Muscle layer of colon (tissue), 2 donors: ENCODE data around the gene TRPM3.

ENCODE experiments used
- H3K27ac ChIP-seq: one replicate; pipeline ENCODE4 v1.7.0; 2013; ENCODE audit warnings: low read depth, mild to moderate bottlenecking, low read length, moderate library complexity
- H3K27me3 ChIP-seq, 2 donors: one replicate each; pipeline ENCODE4 v1.7.0; 2013; ENCODE audit warnings: low read length in 2 of 2, mild to moderate bottlenecking in 2 of 2; ENCODE audit not compliant: insufficient read depth in 2 of 2, control insufficient read depth in 1 of 2
- H3K36me3 ChIP-seq: one replicate; pipeline ENCODE4 v1.7.0; 2013; ENCODE audit warnings: mild to moderate bottlenecking, low read length; ENCODE audit not compliant: insufficient read depth
- H3K4me1 ChIP-seq: one replicate; pipeline ENCODE4 v1.7.0; 2013; ENCODE audit warnings: mild to moderate bottlenecking, low read length; ENCODE audit not compliant: insufficient read depth
- H3K4me3 ChIP-seq, 2 donors: one replicate each; pipeline ENCODE4 v1.7.0; 2013; ENCODE audit warnings: low read length in 2 of 2, low read depth in 1 of 2, mild to moderate bottlenecking in 1 of 2, moderate library complexity in 1 of 2
- H3K9ac ChIP-seq: one replicate; pipeline ENCODE4 v1.7.0; 2013; ENCODE audit warnings: low read length
- H3K9me3 ChIP-seq: one replicate; pipeline ENCODE4 v1.7.0; 2013; ENCODE audit warnings: mild to moderate bottlenecking, low read length
- donor health status: abdominal sarcoma.
- donor health status: Adenocarcinoma of cecum.

The TRPM3 gene

GRCh38 chr9:70529377-70529776 lies 592.0 kb downstream of the TRPM3 start:
- no peak overlapping the region for H3K27ac ChIP-seq
- H3K4me1 ChIP-seq, result no peaks in the 10 kb centered on the region
- no peaks in the 10 kb centered on the region for H3K36me3 ChIP-seq
- H3K4me3 ChIP-seq, result no peak overlapping the region
- H3K27me3 ChIP-seq, result no peaks in the 10 kb centered on the region
- H3K9me3 ChIP-seq, result no peaks in the 10 kb centered on the region
- no peak overlapping the region for H3K9ac ChIP-seq

GRCh38 chr9:70526902-70527301 lies 594.5 kb downstream of the TRPM3 start:
- no peaks in the 10 kb centered on the region for H3K36me3 ChIP-seq
- H3K9ac ChIP-seq, result no peak overlapping the region
- no peaks in the 10 kb centered on the region for H3K4me1 ChIP-seq
- no peak overlapping the region for H3K4me3 ChIP-seq
- no peak overlapping the region for H3K27ac ChIP-seq
- H3K27me3 ChIP-seq, result no peaks in the 10 kb centered on the region
- no peaks in the 10 kb centered on the region for H3K9me3 ChIP-seq

DNA sequence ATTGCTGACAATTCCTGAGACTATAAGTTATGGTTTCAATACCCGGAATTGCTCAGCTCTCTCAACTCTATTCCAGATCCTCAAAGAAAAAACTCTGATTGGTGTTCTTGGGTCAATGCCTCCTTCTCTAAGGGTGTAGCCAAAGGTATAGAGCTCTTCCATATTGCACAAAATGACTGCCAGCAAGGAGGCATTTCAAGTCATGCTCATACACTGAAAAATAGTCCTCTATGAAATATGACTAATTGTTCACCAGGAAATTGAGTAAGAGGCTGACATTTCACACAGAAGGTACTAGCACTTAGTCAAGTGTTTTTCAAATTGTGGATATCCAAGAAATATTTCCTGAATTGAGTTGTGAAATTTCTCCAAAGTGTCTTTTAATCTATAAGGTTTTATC lies 595.9 kb downstream of the TRPM3 start:
- Histone ChIP-seq H3K36me3 (no peaks in the 10 kb centered on the region), H3K9ac (no peak overlapping the region), H3K9me3 (no peaks in the 10 kb centered on the region), H3K4me1 (no peaks in the 10 kb centered on the region), H3K27me3 (no peaks in the 10 kb centered on the region), H3K4me3 (no peak overlapping the region), H3K27ac (no peak overlapping the region)

- Histone ChIP-seq H3K36me3 (no peaks in the 10 kb centered on the region), H3K9ac (no peak overlapping the region), H3K9me3 (no peaks in the 10 kb centered on the region), H3K4me3 (no peak overlapping the region), H3K27me3 (no peaks in the 10 kb centered on the region), H3K27ac (no peak overlapping the region), H3K4me1 (no peaks in the 10 kb centered on the region)
These were observed 601.3 kb downstream of the TRPM3 start for GRCh38 chr9:70519912-70520724.

- Histone ChIP-seq H3K4me1 (no peaks in the 10 kb centered on the region), H3K36me3 (no peaks in the 10 kb centered on the region), H3K9me3 (no peaks in the 10 kb centered on the region), H3K27me3 (no peaks in the 10 kb centered on the region), H3K9ac (no peak overlapping the region), H3K4me3 (no peak overlapping the region), H3K27ac (no peak overlapping the region)
These were observed 603.4 kb downstream of the TRPM3 start for GRCh38 chr9:70517926-70518610.

DNA sequence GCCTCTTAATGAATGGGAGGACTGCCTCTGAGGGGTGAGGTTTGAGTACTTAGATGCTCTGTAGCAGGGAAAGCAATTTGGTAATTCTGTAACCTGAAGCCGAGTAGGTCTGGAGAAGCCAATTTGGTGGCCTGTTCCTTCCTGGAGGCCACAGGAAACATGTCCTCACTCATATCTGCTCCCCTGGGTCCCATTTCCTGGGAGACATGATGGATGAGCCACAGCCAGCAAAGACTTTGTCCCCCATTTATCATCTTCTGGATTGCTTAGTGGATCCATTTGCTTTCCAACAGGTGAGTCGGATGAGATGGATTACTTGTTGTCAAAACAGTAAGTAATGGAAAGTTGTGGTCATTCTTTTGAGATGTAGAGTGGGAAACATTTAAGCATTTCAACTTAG lies 607.1 kb downstream of the TRPM3 start:
- H3K27me3 ChIP-seq, result no peaks in the 10 kb centered on the region

GRCh38 chr9:70511858-70512257 lies 609.6 kb downstream of the TRPM3 start:
- Histone ChIP-seq H3K9me3 (no peaks in the 10 kb centered on the region), H3K27ac (no peak overlapping the region), H3K4me3 (no peak overlapping the region), H3K27me3 (no peaks in the 10 kb centered on the region), H3K4me1 (no peaks in the 10 kb centered on the region), H3K36me3 (no peaks in the 10 kb centered on the region), H3K9ac (no peak overlapping the region)

More for the DNA sequence above, 607.1 kb downstream of the TRPM3 start:
- Histone ChIP-seq H3K9ac (no peak overlapping the region), H3K4me3 (no peak overlapping the region), H3K36me3 (no peaks in the 10 kb centered on the region), H3K27ac (no peak overlapping the region), H3K9me3 (no peaks in the 10 kb centered on the region), H3K4me1 (no peaks in the 10 kb centered on the region)

- Histone ChIP-seq H3K9me3 (no peaks in the 10 kb centered on the region), H3K27me3 (no peaks in the 10 kb centered on the region)
These were observed 611.2 kb downstream of the TRPM3 start for GRCh38 chr9:70510157-70510770.

GRCh38 chr9:70506159-70506558 lies 615.3 kb downstream of the TRPM3 start:
- Histone ChIP-seq H3K9ac (no peak overlapping the region), H3K9me3 (no peaks in the 10 kb centered on the region), H3K4me1 (peaks cover 27% of the 10 kb centered on the region), H3K27ac (no peak overlapping the region), H3K4me3 (no peak overlapping the region), H3K36me3 (no peaks in the 10 kb centered on the region), H3K27me3 (no peaks in the 10 kb centered on the region)

More at GRCh38 chr9:70510157-70510770, 611.2 kb downstream of the TRPM3 start:
- Histone ChIP-seq H3K9ac (no peak overlapping the region), H3K4me1 (no peaks in the 10 kb centered on the region), H3K27ac (no peak overlapping the region), H3K36me3 (no peaks in the 10 kb centered on the region), H3K4me3 (no peak overlapping the region)

- Histone ChIP-seq H3K27ac (no peak overlapping the region), H3K36me3 (no peaks in the 10 kb centered on the region), H3K27me3 (no peaks in the 10 kb centered on the region), H3K4me3 (no peak overlapping the region), H3K9ac (no peak overlapping the region), H3K4me1 (peaks cover 27% of the 10 kb centered on the region), H3K9me3 (no peaks in the 10 kb centered on the region)
These were observed 616.6 kb downstream of the TRPM3 start for GRCh38 chr9:70504834-70505233.

DNA sequence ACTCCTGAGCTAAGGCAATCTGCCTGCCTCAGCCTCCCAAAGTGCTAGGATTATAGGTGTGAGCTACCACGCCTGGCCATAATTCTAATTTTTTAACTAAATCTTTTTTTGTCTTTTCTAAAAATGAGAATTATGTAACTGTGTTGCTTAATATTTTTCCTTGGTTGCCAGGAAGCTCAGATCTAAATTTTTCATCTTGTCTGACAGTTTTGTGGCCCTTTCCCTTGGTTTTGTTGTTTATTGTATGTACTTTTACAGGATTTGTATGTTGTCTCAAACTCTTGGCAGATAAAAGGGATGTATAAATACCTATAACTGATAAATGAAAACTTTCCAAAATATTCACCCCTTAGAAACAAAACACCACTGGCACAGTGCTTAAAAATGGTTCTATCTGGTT lies 618.7 kb downstream of the TRPM3 start:
- H3K27me3 ChIP-seq, result no peaks in the 10 kb centered on the region
- no peak overlapping the region for H3K27ac ChIP-seq
- no peaks in the 10 kb centered on the region for H3K36me3 ChIP-seq
- no peaks in the 10 kb centered on the region for H3K9me3 ChIP-seq
- no peak overlapping the region for H3K4me3 ChIP-seq
- peaks cover 34% of the 10 kb centered on the region for H3K4me1 ChIP-seq
- H3K9ac ChIP-seq, result no peak overlapping the region
